ENCODE results near the gene ZSWIM3.

Gene ZSWIM3

GRCh38 chr20:45850926-45851325 is 6.5 kb upstream of the ZSWIM3 start:
- ChIA-PET CTCF (interaction anchor here (1.1 to 1.6 kb wide), 2 partner anchors 27 to 52 kb away, joined by 3 read pairs; no protein-coding TSS in a partner anchor), POLR2A (interaction anchor here (1.3 kb wide), 1 partner anchor 9 kb away, joined by 3 read pairs; no protein-coding TSS in a partner anchor)
- no peak overlapping the region for H3K4me3 ChIP-seq (ENCODE audit: low read depth, low read length)
- no peak for TF ChIP-seq CTCF (IDR thresholded peaks at IDR 0.05; ENCODE audit: insufficient read depth, low read length, missing control alignments)
- DNase-seq (ENCODE audit: low read depth, low spot score): no peak

GRCh38 chr20:45851501-45851900 is 5.9 kb upstream of the ZSWIM3 start:
- ChIA-PET POLR2A (interaction anchor here (1.3 kb wide), 1 partner anchor 10 kb away, joined by 3 read pairs; no protein-coding TSS in a partner anchor), CTCF (interaction anchor here (0.6 to 1.6 kb wide), 3 partner anchors 11 to 53 kb away, joined by 3 to 4 read pairs (median 3); no protein-coding TSS in a partner anchor)
- TF ChIP-seq CTCF (IDR thresholded peaks at IDR 0.05; ENCODE audit: insufficient read depth, low read length, missing control alignments): no peak
- H3K4me3 ChIP-seq (ENCODE audit: low read depth, low read length): no peak overlapping the region
- DNase-seq (ENCODE audit: low read depth, low spot score): no peak

- DNase-seq (ENCODE audit: low read depth, low spot score): no peak
- CTCF ChIA-PET: interaction anchor here (0.9 to 1.1 kb wide), 2 partner anchors 18 to 28 kb away, joined by 3 read pairs; no protein-coding TSS in a partner anchor
- H3K4me3 ChIP-seq (ENCODE audit: low read depth, low read length): no peak overlapping the region
- TF ChIP-seq CTCF (IDR thresholded peaks at IDR 0.05; ENCODE audit: insufficient read depth, low read length, missing control alignments): no peak
- POLR2A ChIA-PET: interaction anchor here (0.7 to 1.3 kb wide), 2 partner anchors 11 to 12 kb away, joined by 3 to 4 read pairs; no protein-coding TSS in a partner anchor
Measured at GRCh38 chr20:45852326-45852725, 5.1 kb upstream of the ZSWIM3 start.

- TF ChIP-seq CTCF (IDR thresholded peaks at IDR 0.05; ENCODE audit: insufficient read depth, low read length, missing control alignments): no peak
- POLR2A ChIA-PET: no interaction called here
Measured at GRCh38 chr20:45853484-45853883, 3.9 kb upstream of the ZSWIM3 start.

GRCh38 chr20:45857882-45858216 is 435 bp downstream of the ZSWIM3 start:
- TF ChIP-seq CTCF (IDR thresholded peaks at IDR 0.05; ENCODE audit: insufficient read depth, low read length, missing control alignments): no peak
- POLR2A ChIA-PET: interaction anchor here (1.0 kb wide), 1 partner anchor 24 kb away, joined by 3 read pairs; no protein-coding TSS in a partner anchor
- CTCF ChIA-PET: interaction anchor here (0.6 to 2.0 kb wide), 7 partner anchors 10 to 112 kb away, joined by 3 to 7 read pairs (median 3); no protein-coding TSS in a partner anchor
- DNase-seq (ENCODE audit: low read depth, low spot score): no peak
- peak overlapping the region; percentile 67 for H3K4me3 ChIP-seq (ENCODE audit: low read depth, low read length)

More at GRCh38 chr20:45853484-45853883, 3.9 kb upstream of the ZSWIM3 start:
- CTCF ChIA-PET: interaction anchor here (0.9 kb wide), 1 partner anchor 19 kb away, joined by 3 read pairs; no protein-coding TSS in a partner anchor
- no peak overlapping the region for H3K4me3 ChIP-seq (ENCODE audit: low read depth, low read length)
- no peak for DNase-seq (ENCODE audit: low read depth, low spot score)

- no peak overlapping the region for H3K4me3 ChIP-seq (ENCODE audit: low read depth, low read length)
- ChIA-PET CTCF (interaction anchor here (0.9 kb wide), 1 partner anchor 110 kb away, joined by 4 read pairs; no protein-coding TSS in a partner anchor), POLR2A (no interaction called here)
- no peak for DNase-seq (ENCODE audit: low read depth, low spot score)
- TF ChIP-seq CTCF (IDR thresholded peaks at IDR 0.05; ENCODE audit: insufficient read depth, low read length, missing control alignments): no peak
Measured at GRCh38 chr20:45859916-45860315, 2.5 kb downstream of the ZSWIM3 start.

All from AG04449 (cell line).